Measurements from ENCODE around the gene CADPS2. TPM values are rescaled to one million over a fixed set of nuclear protein-coding genes. Genes with fewer than 3 reads are reported as not detected.

The CADPS2 gene
- total RNA-seq, 2 experiments from 2014 or later, result not detected

- Histone ChIP-seq H2AFZ (ENCODE audit: low read length) (no peak overlapping the region), H4K20me1 (ENCODE audit: insufficient read depth, low read length) (no peaks in the 10 kb centered on the region), H3K4me3 (ENCODE audit: low read depth, low read length, poor library complexity, severe bottlenecking) (no peak overlapping the region), H3K27ac (ENCODE audit: low read depth, low read length, poor library complexity, severe bottlenecking) (no peak overlapping the region), H3K36me3 (ENCODE audit: insufficient read depth, low read length) (no peaks in the 10 kb centered on the region), H3K9me3 (ENCODE audit: low read length) (no peaks in the 10 kb centered on the region), H3K79me2 (ENCODE audit: insufficient read depth, low read depth, low read length) (no peaks in the 10 kb centered on the region), H3K4me1 (ENCODE audit: insufficient read depth, low read length, poor library complexity, severe bottlenecking) (no peaks in the 10 kb centered on the region), H3K9me2 (ENCODE audit: insufficient read depth, low read length) (no peaks in the 10 kb centered on the region), H3K4me2 (ENCODE audit: low read length) (no peak overlapping the region)
- CTCF ChIA-PET (ENCODE audit: unreplicated experiment), result no interaction called here
- intact Hi-C loops (cut with micrococcal nuclease; ENCODE audit: unreplicated experiment), result no loop called here
- DNase-seq (ENCODE audit: low spot score), result no peak
- POLR2A ChIA-PET, result interaction anchor here (0.5 to 0.7 kb wide), 2 partner anchors 20 to 1171 kb away, joined by 3 to 4 read pairs; no protein-coding TSS in a partner anchor
- no TSS peak for BruUV-seq (replicated peaks)
- TF ChIP-seq CTCF (conservative IDR thresholded peaks at IDR 0.05; ENCODE audit: low read length), result no peak
- TF ChIP-seq EZH2phosphoT487 (IDR thresholded peaks at IDR 0.05; ENCODE audit: borderline replicate concordance, low read depth, low read length), result no peak
Measured at GRCh38 chr7:122770686-122771335, 115.4 kb downstream of the CADPS2 start.

- Histone ChIP-seq H3K4me1 (ENCODE audit: insufficient read depth, low read length, poor library complexity, severe bottlenecking) (no peaks in the 10 kb centered on the region), H2AFZ (ENCODE audit: low read length) (no peak overlapping the region), H3K79me2 (ENCODE audit: insufficient read depth, low read depth, low read length) (no peaks in the 10 kb centered on the region), H3K9me2 (ENCODE audit: insufficient read depth, low read length) (no peaks in the 10 kb centered on the region), H3K4me3 (ENCODE audit: low read depth, low read length, poor library complexity, severe bottlenecking) (no peak overlapping the region), H3K36me3 (ENCODE audit: insufficient read depth, low read length) (no peaks in the 10 kb centered on the region), H3K27ac (ENCODE audit: low read depth, low read length, poor library complexity, severe bottlenecking) (no peak overlapping the region), H4K20me1 (ENCODE audit: insufficient read depth, low read length) (no peaks in the 10 kb centered on the region), H3K4me2 (ENCODE audit: low read length) (no peak overlapping the region), H3K9me3 (ENCODE audit: low read length) (no peaks in the 10 kb centered on the region)
- DNase-seq (ENCODE audit: low spot score), result no peak
- no peak for TF ChIP-seq CTCF (conservative IDR thresholded peaks at IDR 0.05; ENCODE audit: low read length)
- TF ChIP-seq EZH2phosphoT487 (IDR thresholded peaks at IDR 0.05; ENCODE audit: borderline replicate concordance, low read depth, low read length), result no peak
- intact Hi-C loops (cut with micrococcal nuclease; ENCODE audit: unreplicated experiment), result no loop called here
- CTCF ChIA-PET (ENCODE audit: unreplicated experiment), result no interaction called here
- no TSS peak for BruUV-seq (replicated peaks)
- POLR2A ChIA-PET, result interaction anchor here (0.5 to 0.7 kb wide), 2 partner anchors 38 to 1176 kb away, joined by 3 to 4 read pairs; no protein-coding TSS in a partner anchor
Measured at GRCh38 chr7:122768827-122769226, 117.4 kb downstream of the CADPS2 start.

GRCh38 chr7:122767339-122767738 lies 118.9 kb downstream of the CADPS2 start:
- no peak overlapping the region for H2AFZ ChIP-seq (ENCODE audit: low read length)
- no peak overlapping the region for H3K4me3 ChIP-seq (ENCODE audit: low read depth, low read length, poor library complexity, severe bottlenecking)
- no peaks in the 10 kb centered on the region for H4K20me1 ChIP-seq (ENCODE audit: insufficient read depth, low read length)
- H3K79me2 ChIP-seq (ENCODE audit: insufficient read depth, low read depth, low read length), result no peaks in the 10 kb centered on the region
- no peaks in the 10 kb centered on the region for H3K9me3 ChIP-seq (ENCODE audit: low read length)
- ChIA-PET CTCF (ENCODE audit: unreplicated experiment) (no interaction called here), POLR2A (interaction anchor here (0.5 to 1.2 kb wide), 2 partner anchors 24 to 1112 kb away, joined by 3 to 4 read pairs; no protein-coding TSS in a partner anchor)
- no TSS peak for BruUV-seq (replicated peaks)
- intact Hi-C loops (cut with micrococcal nuclease; ENCODE audit: unreplicated experiment), result no loop called here
- no peak overlapping the region for H3K4me2 ChIP-seq (ENCODE audit: low read length)
- TF ChIP-seq EZH2phosphoT487 (IDR thresholded peaks at IDR 0.05; ENCODE audit: borderline replicate concordance, low read depth, low read length) (no peak), CTCF (conservative IDR thresholded peaks at IDR 0.05; ENCODE audit: low read length) (no peak)
- H3K36me3 ChIP-seq (ENCODE audit: insufficient read depth, low read length), result no peaks in the 10 kb centered on the region
- no peaks in the 10 kb centered on the region for H3K4me1 ChIP-seq (ENCODE audit: insufficient read depth, low read length, poor library complexity, severe bottlenecking)
- H3K27ac ChIP-seq (ENCODE audit: low read depth, low read length, poor library complexity, severe bottlenecking), result no peak overlapping the region
- no peak for DNase-seq (ENCODE audit: low spot score)
- H3K9me2 ChIP-seq (ENCODE audit: insufficient read depth, low read length), result no peaks in the 10 kb centered on the region
